Upper lobe of right lung (tissue), 1 donor: ENCODE measurements around the gene CCT2. TPM values are rescaled to one million over a fixed set of nuclear protein-coding genes. Genes with fewer than 3 reads are reported as not detected.

ENCODE experiments used
- ATAC-seq: fragments of 200-7000 bp; cut with Tn5 transposase; one replicate; pipeline ENCODE4 v1.9.1; 2020; ENCODE audit warnings: mild to moderate bottlenecking, moderate library complexity
- DNase-seq: peaks from one replicate; pipeline ENCODE4 v3.0.0-alpha.2; 2020
- H3K27ac ChIP-seq: fragments of 200-600 bp; one replicate; pipeline ENCODE4 v1.8.0; 2022
- H3K27me3 ChIP-seq: fragments of 200-600 bp; one replicate; pipeline ENCODE4 v1.8.0; 2022; ENCODE audit warnings: mild to moderate bottlenecking
- H3K36me3 ChIP-seq: fragments of 200-600 bp; one replicate; pipeline ENCODE4 v1.8.0; 2022
- H3K4me1 ChIP-seq: fragments of 200-600 bp; one replicate; pipeline ENCODE4 v1.8.0; 2022
- H3K4me3 ChIP-seq: fragments of 200-600 bp; one replicate; pipeline ENCODE4 v1.8.0; 2022; ENCODE audit warnings: mild to moderate bottlenecking
- H3K9me3 ChIP-seq: fragments of 200-600 bp; one replicate; pipeline ENCODE4 v1.8.0; 2022
- intact Hi-C: fragments of 100-400 bp; cut with DNase I; formaldehyde crosslinking; loops from one replicate; pipeline ENCODE4 v1.11.0; 2022
- total RNA-seq: library from RNA; stranded (reverse); fragmentation: NEBNext Ultra II Directional; extraction: Animal tissue kit (Norgen Biotek cat#: 25700); gene quantifications from one replicate; pipeline ENCODE4 v1.2.1, GENCODE V29; 2021
- TF ChIP-seq, protein P1 (sequence below): fragments of 200-600 bp; IDR thresholded peaks from one replicate; pipeline ENCODE4 v1.8.0; 2022; ENCODE audit warnings: antibody characterized with exemption
- donor health status: DM: no; HTN: yes; CAD: no; lungs with severe emphysema.

The CCT2 gene
- total RNA-seq, 1 donor from 2014 or later: 90.8 TPM

DNA sequence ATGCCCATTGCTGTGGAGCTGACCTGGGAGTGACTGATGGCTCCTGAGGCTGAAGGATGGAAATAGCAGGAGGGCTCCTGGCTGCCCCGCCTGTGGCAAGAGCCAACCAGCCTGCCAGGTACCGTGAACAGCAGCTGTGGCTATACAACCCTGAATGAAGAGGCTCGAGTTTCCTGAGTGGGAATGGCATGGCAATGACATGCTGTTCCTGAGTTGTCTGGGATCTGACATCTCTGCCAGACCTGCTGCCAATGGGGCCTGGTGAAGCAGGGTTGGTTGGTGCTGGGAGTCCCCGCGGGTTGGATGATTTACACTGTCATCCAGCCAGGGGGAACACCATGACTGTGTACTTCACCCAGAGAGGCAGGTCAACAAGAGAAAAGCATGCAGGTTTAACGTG, 57.3 kb downstream of the CCT2 start:
- Histone ChIP-seq H3K4me3 (no peak overlapping the region), H3K36me3 (no peaks in the 10 kb centered on the region), H3K27me3 (no peaks in the 10 kb centered on the region), H3K9me3 (no peaks in the 10 kb centered on the region), H3K4me1 (no peaks in the 10 kb centered on the region), H3K27ac (no peak overlapping the region)
- no peak for ATAC-seq
- TF ChIP-seq, protein P1, sequence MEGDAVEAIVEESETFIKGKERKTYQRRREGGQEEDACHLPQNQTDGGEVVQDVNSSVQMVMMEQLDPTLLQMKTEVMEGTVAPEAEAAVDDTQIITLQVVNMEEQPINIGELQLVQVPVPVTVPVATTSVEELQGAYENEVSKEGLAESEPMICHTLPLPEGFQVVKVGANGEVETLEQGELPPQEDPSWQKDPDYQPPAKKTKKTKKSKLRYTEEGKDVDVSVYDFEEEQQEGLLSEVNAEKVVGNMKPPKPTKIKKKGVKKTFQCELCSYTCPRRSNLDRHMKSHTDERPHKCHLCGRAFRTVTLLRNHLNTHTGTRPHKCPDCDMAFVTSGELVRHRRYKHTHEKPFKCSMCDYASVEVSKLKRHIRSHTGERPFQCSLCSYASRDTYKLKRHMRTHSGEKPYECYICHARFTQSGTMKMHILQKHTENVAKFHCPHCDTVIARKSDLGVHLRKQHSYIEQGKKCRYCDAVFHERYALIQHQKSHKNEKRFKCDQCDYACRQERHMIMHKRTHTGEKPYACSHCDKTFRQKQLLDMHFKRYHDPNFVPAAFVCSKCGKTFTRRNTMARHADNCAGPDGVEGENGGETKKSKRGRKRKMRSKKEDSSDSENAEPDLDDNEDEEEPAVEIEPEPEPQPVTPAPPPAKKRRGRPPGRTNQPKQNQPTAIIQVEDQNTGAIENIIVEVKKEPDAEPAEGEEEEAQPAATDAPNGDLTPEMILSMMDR: no peak
- no peak for DNase-seq
- intact Hi-C loops: no loop called here

DNA sequence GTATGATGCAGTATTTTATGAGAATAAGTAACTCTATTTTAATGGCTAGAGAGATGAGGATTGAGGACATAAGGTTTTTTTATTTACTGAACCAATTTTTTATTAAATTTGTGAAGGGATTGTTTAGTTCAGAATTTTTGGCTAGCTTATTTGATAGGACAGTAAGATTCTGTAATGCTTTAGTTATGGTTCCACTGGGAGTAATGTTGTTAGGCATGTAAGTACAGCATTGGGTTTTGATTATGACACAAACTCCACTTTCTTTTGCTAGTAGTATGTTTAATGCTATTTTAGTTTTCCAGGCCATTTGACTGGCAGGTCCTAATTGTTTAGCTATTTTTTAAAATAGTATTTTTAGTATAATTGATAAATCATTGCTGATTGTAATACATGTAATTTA, 59.3 kb downstream of the CCT2 start:
- H3K27ac ChIP-seq: no peak overlapping the region
- ATAC-seq (no peak), DNase-seq (no peak)
- H3K36me3 ChIP-seq: no peaks in the 10 kb centered on the region
- no peaks in the 10 kb centered on the region for H3K4me1 ChIP-seq
- no peaks in the 10 kb centered on the region for H3K9me3 ChIP-seq
- intact Hi-C loops: no loop called here
- H3K4me3 ChIP-seq: no peak overlapping the region
- H3K27me3 ChIP-seq: no peaks in the 10 kb centered on the region
- TF ChIP-seq, protein P1: no peak

DNA sequence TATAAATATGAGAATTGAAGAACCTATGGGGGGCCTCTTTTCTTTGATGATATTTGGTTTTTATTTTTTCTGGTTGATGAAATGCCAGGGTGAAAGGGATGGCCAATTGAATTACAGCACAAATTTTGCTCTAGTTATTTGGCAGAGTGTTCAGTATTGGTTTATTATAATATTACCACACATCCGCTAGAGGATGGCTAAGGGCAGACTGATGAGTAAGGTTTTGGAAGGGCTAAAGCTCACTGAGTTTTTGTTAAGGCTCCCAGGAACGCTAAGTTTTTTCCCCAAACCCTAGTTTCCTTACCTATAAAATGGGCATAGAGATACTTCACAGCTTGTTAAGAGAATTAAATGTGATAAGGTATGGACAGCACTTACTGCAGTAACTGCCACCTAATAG, 59.8 kb downstream of the CCT2 start:
- Histone ChIP-seq H3K27me3 (no peaks in the 10 kb centered on the region), H3K4me1 (no peaks in the 10 kb centered on the region), H3K9me3 (no peaks in the 10 kb centered on the region), H3K4me3 (no peak overlapping the region), H3K36me3 (no peaks in the 10 kb centered on the region), H3K27ac (no peak overlapping the region)
- TF ChIP-seq, protein P1: no peak
- intact Hi-C loops: no loop called here
- no peak for DNase-seq
- no peak for ATAC-seq

DNA sequence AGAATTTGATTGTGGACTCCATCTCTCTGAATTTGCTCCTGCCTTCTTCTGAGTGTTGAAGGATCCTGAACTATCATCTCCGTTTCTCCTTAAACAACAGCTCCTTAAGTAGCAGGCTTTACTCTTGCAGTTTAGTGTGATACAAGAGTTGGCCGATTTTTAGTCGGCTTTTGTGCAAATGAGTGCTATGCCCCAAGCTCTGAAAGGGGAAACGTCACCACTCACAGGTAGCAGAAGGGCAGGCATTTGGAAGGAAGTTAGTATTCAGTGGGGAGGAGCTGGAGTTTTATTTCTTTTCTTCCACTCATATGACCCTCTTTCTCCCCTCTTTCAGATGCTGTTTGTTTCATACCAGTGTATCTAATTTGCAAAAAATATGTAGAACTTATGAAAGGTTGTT, 61.9 kb downstream of the CCT2 start:
- H3K4me3 ChIP-seq: no peak overlapping the region
- TF ChIP-seq, protein P1: no peak
- intact Hi-C loops: no loop called here
- ATAC-seq (no peak), DNase-seq (no peak)
- no peak overlapping the region for H3K27ac ChIP-seq
- H3K27me3 ChIP-seq: no peaks in the 10 kb centered on the region
- no peaks in the 10 kb centered on the region for H3K9me3 ChIP-seq
- no peaks in the 10 kb centered on the region for H3K4me1 ChIP-seq
- no peaks in the 10 kb centered on the region for H3K36me3 ChIP-seq

DNA sequence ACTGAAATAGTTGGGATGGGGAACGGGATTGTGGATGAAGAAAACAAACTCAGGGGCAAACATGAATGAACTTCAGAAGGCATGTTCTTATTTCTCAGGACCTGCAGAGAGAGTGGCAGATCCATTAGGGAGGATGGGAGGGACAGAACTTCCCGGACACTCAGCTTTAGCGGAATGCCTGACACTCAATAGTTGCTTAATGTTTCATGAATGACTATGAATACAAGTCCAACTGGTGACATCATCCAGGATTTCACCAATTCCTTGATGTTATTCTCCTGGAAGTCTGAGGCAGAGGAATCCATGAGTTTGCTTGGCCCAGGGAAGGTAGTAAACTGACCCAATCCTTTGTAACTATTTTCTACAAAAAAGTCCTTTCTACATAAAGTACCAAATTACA, 63.2 kb downstream of the CCT2 start:
- Histone ChIP-seq H3K4me1 (no peaks in the 10 kb centered on the region), H3K27me3 (no peaks in the 10 kb centered on the region), H3K36me3 (no peaks in the 10 kb centered on the region), H3K4me3 (no peak overlapping the region), H3K9me3 (no peaks in the 10 kb centered on the region), H3K27ac (no peak overlapping the region)
- intact Hi-C loops: no loop called here
- ATAC-seq (no peak), DNase-seq (no peak)
- TF ChIP-seq, protein P1: no peak

DNA sequence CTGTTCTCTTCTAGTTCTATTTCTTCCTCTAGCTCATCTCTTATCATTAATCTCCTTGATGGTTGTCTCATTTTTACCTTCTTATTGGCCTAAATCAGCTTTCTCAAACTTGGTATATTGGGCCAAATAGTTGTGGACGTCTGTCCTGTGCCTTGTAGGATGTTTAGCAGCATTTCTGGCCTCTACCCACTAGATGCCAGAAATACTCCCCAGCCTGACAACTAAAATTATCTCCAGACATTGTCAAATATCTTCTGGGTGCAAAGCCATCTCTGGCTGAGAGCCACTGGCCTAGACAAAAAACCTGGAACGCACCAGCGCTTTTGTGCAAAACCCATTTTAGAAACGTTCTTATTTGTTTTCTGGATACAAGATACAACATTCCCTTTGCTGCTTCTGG, 64.3 kb downstream of the CCT2 start:
- H3K9me3 ChIP-seq: no peaks in the 10 kb centered on the region
- intact Hi-C loops: no loop called here
- no peaks in the 10 kb centered on the region for H3K27me3 ChIP-seq
- TF ChIP-seq, protein P1: no peak
- H3K36me3 ChIP-seq: no peaks in the 10 kb centered on the region
- DNase-seq (no peak), ATAC-seq (no peak)
- no peak overlapping the region for H3K4me3 ChIP-seq
- H3K4me1 ChIP-seq: no peaks in the 10 kb centered on the region
- H3K27ac ChIP-seq: no peak overlapping the region
